HEK293 (cell line): ENCODE data around the gene CCDC201.
A peak's percentile ranks its signal among the peaks of the same experiment; 100 is the strongest.

Experiments
- CTCF ChIA-PET: fragments of 350-600 bp; formaldehyde crosslinking; extraction: SDS; loops from one replicate; lab custom pipeline; 2021; ENCODE audit warnings: antibody characterized with exemption; lab: Yijun Ruan, JAX
- POLR2A ChIA-PET: fragments of 300-600 bp; formaldehyde crosslinking; extraction: SDS; loops from one replicate; lab custom pipeline; 2020; ENCODE audit warnings: antibody characterized with exemption, inconsistent platforms; lab: Yijun Ruan, JAX
- H3K27ac ChIP-seq: fragments of 200-500 bp; sonication (Bioruptor generic); 2 replicates; pipeline ENCODE4 v1.5.1; 2014; ENCODE audit warnings: low read depth, low read length, control low read depth, inconsistent platforms; ENCODE audit errors: extremely low read depth
- H3K36me3 ChIP-seq, 2 experiments: fragments of 200-500 bp in 1 of 2; sonication (Bioruptor generic) in 1 of 2; 1 replicate in 1 of 2; 2 replicates in 1 of 2; pipeline ENCODE4 v1.5.1; 2014 to 2017; ENCODE audit warnings: inconsistent platforms in 2 of 2, low read length in 2 of 2; ENCODE audit not compliant: control insufficient read depth in 2 of 2, insufficient read depth in 1 of 2
- H3K4me1 ChIP-seq: fragments of 200-500 bp; sonication (Bioruptor generic); 2 replicates; pipeline ENCODE4 v1.5.1; 2014; ENCODE audit warnings: mild to moderate bottlenecking, low read length, inconsistent platforms; ENCODE audit not compliant: control insufficient read depth, insufficient read depth
- H3K4me3 ChIP-seq: 2 replicates; pipeline ENCODE4 v1.5.1; 2011; ENCODE audit warnings: low read depth, mild to moderate bottlenecking, control low read depth, low read length, moderate library complexity
- H3K9me3 ChIP-seq: fragments of 200-500 bp; sonication (Bioruptor generic); 2 replicates; pipeline ENCODE4 v1.5.1; 2014; ENCODE audit warnings: low read depth, low read length, inconsistent platforms; ENCODE audit not compliant: control insufficient read depth, insufficient read depth
- BCL11B ChIP-seq: fragments of 450-650 bp; formaldehyde crosslinking; IDR thresholded peaks from 2 replicates; pipeline ENCODE4 v1.5.1; 2016; ENCODE audit warnings: low read depth, missing biosample characterization, missing genetic modification characterization
- SALL2 ChIP-seq: fragments of 450-650 bp; formaldehyde crosslinking; IDR thresholded peaks from 2 replicates; pipeline ENCODE4 v1.5.0; 2017; ENCODE audit warnings: missing biosample characterization, mild to moderate bottlenecking, missing genetic modification characterization, borderline replicate concordance
- SCRT1 ChIP-seq: fragments of 450-650 bp; formaldehyde crosslinking; IDR thresholded peaks from 2 replicates; pipeline ENCODE4 v1.5.1; 2016; ENCODE audit warnings: missing biosample characterization, missing genetic modification characterization, borderline replicate concordance
- YY2 ChIP-seq: fragments of 450-650 bp; formaldehyde crosslinking; IDR thresholded peaks from 2 replicates; pipeline ENCODE4 v1.5.1; 2016; ENCODE audit warnings: missing biosample characterization, missing genetic modification characterization
- ZBTB8A ChIP-seq: fragments of 450-650 bp; formaldehyde crosslinking; IDR thresholded peaks from 2 replicates; pipeline ENCODE4 v1.5.1; 2016; ENCODE audit warnings: missing biosample characterization, missing genetic modification characterization
- ZFHX2 ChIP-seq: fragments of 450-650 bp; formaldehyde crosslinking; conservative IDR thresholded peaks from 2 replicates; pipeline ENCODE4 v1.5.1; 2016; ENCODE audit warnings: missing biosample characterization, missing genetic modification characterization
- ZNF169 ChIP-seq: fragments of 450-650 bp; formaldehyde crosslinking; IDR thresholded peaks from 2 replicates; pipeline ENCODE4 v1.5.1; 2016; ENCODE audit warnings: missing biosample characterization, missing genetic modification characterization
- ZNF221 ChIP-seq: fragments of 450-650 bp; formaldehyde crosslinking; IDR thresholded peaks from 2 replicates; pipeline ENCODE4 v1.5.1; 2017; ENCODE audit warnings: missing biosample characterization, missing genetic modification characterization, borderline replicate concordance
- ZNF23 ChIP-seq: fragments of 450-650 bp; formaldehyde crosslinking; IDR thresholded peaks from 2 replicates; pipeline ENCODE4 v1.5.1; 2016; ENCODE audit warnings: missing biosample characterization, missing genetic modification characterization, borderline replicate concordance
- ZNF248 ChIP-seq: fragments of 450-650 bp; formaldehyde crosslinking; IDR thresholded peaks from 2 replicates; pipeline ENCODE4 v1.5.1; 2017; ENCODE audit warnings: missing biosample characterization, missing genetic modification characterization
- ZNF529 ChIP-seq: fragments of 450-650 bp; formaldehyde crosslinking; IDR thresholded peaks from 2 replicates; pipeline ENCODE4 v1.5.1; 2017; ENCODE audit warnings: missing genetic modification characterization, missing biosample characterization; ENCODE audit not compliant: insufficient replicate concordance
- ZNF585B ChIP-seq: fragments of 450-650 bp; formaldehyde crosslinking; IDR thresholded peaks from 2 replicates; pipeline ENCODE4 v1.5.1; 2016; ENCODE audit warnings: missing biosample characterization, missing genetic modification characterization
- ZNF677 ChIP-seq: fragments of 450-650 bp; IDR thresholded peaks from 2 replicates; pipeline ENCODE4 v1.5.0; 2018; ENCODE audit warnings: missing biosample characterization, mild to moderate bottlenecking, missing genetic modification characterization, moderate library complexity
- ZNF701 ChIP-seq: fragments of 450-650 bp; formaldehyde crosslinking; IDR thresholded peaks from 2 replicates; pipeline ENCODE4 v1.5.1; 2016; ENCODE audit warnings: missing biosample characterization, missing genetic modification characterization
- TF ChIP-seq, protein P1 (sequence below): fragments of 450-650 bp; IDR thresholded peaks from 2 replicates; pipeline ENCODE4 v1.5.1; 2018; ENCODE audit warnings: missing biosample characterization, missing genetic modification characterization

CCDC201 gene

DNA sequence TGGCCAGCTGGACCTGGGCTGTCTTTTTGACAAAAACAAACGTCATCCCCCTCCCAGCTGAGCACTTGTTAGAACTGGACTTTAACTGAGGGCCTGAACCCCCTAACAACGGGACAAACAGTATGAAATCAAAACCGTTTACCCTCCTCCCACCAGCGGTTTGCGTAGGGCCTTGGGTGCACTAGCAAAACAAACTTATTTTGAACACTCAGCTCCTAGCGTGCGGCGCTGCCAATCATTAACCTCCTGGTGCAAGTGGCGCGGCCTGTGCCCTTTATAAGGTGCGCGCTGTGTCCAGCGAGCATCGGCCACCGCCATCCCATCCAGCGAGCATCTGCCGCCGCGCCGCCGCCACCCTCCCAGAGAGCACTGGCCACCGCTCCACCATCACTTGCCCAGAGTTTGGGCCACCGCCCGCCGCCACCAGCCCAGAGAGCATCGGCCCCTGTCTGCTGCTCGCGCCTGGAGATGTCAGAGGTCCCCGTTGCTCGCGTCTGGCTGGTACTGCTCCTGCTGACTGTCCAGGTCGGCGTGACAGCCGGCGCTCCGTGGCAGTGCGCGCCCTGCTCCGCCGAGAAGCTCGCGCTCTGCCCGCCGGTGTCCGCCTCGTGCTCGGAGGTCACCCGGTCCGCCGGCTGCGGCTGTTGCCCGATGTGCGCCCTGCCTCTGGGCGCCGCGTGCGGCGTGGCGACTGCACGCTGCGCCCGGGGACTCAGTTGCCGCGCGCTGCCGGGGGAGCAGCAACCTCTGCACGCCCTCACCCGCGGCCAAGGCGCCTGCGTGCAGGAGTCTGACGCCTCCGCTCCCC, 15.5 kb upstream of the CCDC201 start, which contains the start of gene IGFBP1:
IGFBP1 (plus strand) TSS at position 304 of the 808 bp plus-strand sequence; CDS start at position 469, 165 bp downstream.
- no peaks in the 10 kb centered on the region for H3K36me3 ChIP-seq
- peak within 1 kb of the TSS; percentile 10 for H3K4me3 ChIP-seq
- CTCF ChIA-PET = interaction anchor here (0.6 to 1.4 kb wide), 5 partner anchors 24 to 433 kb away, joined by 3 to 4 read pairs (median 3); no protein-coding TSS in a partner anchor
- H3K4me1 ChIP-seq = no peaks in the 10 kb centered on the region
- POLR2A ChIA-PET = no interaction called here
- TF ChIP-seq ZNF529 (tag by site-specific recombination) (no peak), ZNF221 (tag by site-specific recombination) (no peak), SALL2 (tag by site-specific recombination) (no peak), ZNF248 (tag by site-specific recombination) (no peak), ZBTB8A (no peak)
- TF ChIP-seq, protein P1, sequence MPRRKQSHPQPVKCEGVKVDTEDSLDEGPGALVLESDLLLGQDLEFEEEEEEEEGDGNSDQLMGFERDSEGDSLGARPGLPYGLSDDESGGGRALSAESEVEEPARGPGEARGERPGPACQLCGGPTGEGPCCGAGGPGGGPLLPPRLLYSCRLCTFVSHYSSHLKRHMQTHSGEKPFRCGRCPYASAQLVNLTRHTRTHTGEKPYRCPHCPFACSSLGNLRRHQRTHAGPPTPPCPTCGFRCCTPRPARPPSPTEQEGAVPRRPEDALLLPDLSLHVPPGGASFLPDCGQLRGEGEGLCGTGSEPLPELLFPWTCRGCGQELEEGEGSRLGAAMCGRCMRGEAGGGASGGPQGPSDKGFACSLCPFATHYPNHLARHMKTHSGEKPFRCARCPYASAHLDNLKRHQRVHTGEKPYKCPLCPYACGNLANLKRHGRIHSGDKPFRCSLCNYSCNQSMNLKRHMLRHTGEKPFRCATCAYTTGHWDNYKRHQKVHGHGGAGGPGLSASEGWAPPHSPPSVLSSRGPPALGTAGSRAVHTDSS (tag by site-specific recombination) = no peak
- H3K9me3 ChIP-seq = no peaks in the 10 kb centered on the region
- no peak within 1 kb of the TSS for H3K27ac ChIP-seq

DNA sequence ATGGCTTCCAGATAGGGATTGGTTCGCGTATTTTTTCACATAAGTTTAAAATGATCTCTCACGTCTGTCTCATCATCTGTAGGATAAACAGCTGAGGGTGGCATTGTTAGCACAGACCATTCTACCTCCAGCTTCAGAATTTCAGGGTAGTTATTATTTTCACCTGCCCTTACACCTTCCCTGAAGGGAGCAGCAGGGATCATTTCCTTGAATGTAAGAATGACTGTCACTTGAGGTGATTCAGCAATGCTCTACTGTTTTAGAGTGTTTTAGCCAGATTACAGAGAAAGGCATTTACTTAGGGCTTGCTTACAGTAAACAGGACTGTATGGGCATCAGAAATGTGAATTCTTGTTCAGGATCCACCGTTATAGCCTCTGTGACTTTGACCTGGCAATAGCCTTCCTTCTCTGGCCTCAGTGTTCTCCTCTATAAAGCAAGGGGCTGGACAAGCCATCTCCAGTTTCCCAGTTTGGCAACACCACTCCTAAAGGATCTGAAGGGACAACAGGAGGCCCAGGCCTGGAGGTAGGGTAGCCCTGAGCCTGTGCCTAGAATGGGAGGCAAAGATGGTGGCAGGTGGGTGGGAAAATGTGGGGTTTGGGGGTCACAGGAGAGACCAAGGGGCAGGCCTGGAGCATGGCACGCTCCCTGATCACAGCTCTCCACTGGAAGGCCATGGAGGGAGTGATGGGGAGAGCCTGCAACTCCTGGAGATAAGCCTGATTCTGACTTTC, 14.2 kb upstream of the CCDC201 start:
- POLR2A ChIA-PET = no interaction called here
- TF ChIP-seq ZNF585B (tag by site-specific recombination) (no peak), ZFHX2 (tag by site-specific recombination) (no peak), ZNF677 (no peak), ZNF701 (tag by site-specific recombination) (no peak), ZNF169 (tag by site-specific recombination) (no peak), ZNF23 (tag by site-specific recombination) (no peak)
- Histone ChIP-seq H3K36me3 (no peaks in the 10 kb centered on the region), H3K27ac (no peak overlapping the region), H3K4me1 (no peaks in the 10 kb centered on the region), H3K4me3 (no peak overlapping the region), H3K9me3 (no peaks in the 10 kb centered on the region)
- CTCF ChIA-PET = interaction anchor here (0.8 to 1.2 kb wide), 2 partner anchors 29 to 1090 kb away, joined by 3 to 5 read pairs; no protein-coding TSS in a partner anchor

DNA sequence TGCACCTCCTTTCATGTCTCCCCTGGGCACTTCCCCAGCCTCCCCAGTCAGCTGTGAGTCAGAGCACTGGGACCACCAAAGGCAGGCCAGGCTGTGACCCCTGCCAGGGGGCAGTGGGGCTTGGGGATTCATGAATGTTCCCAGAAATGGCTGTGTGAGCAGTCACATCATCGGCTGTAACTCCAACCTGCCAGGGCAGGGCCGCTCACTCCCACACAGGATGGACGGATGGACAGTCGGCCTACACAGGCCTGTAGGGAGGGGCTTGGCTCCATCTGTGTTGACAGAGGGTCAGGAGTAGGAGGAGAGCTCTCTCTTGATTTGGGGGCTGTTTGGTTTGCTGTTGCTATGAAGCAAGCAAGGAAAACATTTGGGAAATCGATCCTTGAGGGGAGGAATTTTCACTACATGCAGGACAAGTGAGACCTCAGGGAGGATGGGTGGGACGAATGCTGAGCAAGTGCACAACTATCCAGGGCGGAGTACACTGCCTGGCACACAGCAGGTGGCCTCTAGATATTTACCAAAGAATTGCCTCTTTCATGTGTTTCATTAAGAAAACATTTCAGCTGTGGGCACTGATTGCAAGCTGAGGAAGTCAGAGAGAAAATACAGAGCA, 12.5 kb upstream of the CCDC201 start:
- Histone ChIP-seq H3K27ac (no peak overlapping the region), H3K4me3 (no peak overlapping the region), H3K36me3 (no peaks in the 10 kb centered on the region), H3K9me3 (no peaks in the 10 kb centered on the region), H3K4me1 (no peaks in the 10 kb centered on the region)
- ChIA-PET CTCF (interaction anchor here (0.5 to 0.6 kb wide), 2 partner anchors 537 to 1964 kb away, joined by 3 read pairs; no protein-coding TSS in a partner anchor), POLR2A (no interaction called here)
- TF ChIP-seq BCL11B (no peak), YY2 (tag by site-specific recombination) (no peak), SCRT1 (tag by site-specific recombination) (no peak)
